ENCODE results near the gene RIPOR1. TPM values are rescaled to one million over a fixed set of nuclear protein-coding genes. Genes with fewer than 3 reads are reported as not detected.

RIPOR1 gene
- polyA plus RNA-seq, 1 donor (not counting 4 experiments of a cell fraction or from before 2014, with no cell fraction given) = 5.3 TPM

GRCh38 chr16:67482233-67482924 lies 46.2 kb upstream of the RIPOR1 start:
- dilution Hi-C loops (cut with MboI; ENCODE audit: extremely low pct_ligation_motif_present, low sequenced_read_pairs) = no loop called here

GRCh38 chr16:67483150-67483549 lies 45.5 kb upstream of the RIPOR1 start, which contains the start of gene AGRP:
Gene AGRP, minus strand, starts transcription at chr16:67483547. Its CDS starts 149 bp downstream, at chr16:67483398.
- H3K27me3 ChIP-seq (ENCODE audit: control insufficient read depth, extremely low read depth, insufficient read depth, low read length) = no peaks in the 10 kb centered on the region
- no peaks in the 10 kb centered on the region for H4K20me1 ChIP-seq (ENCODE audit: control insufficient read depth, extremely low read depth, insufficient read depth, low read length)
- peak within 1 kb of the TSS; percentile 94 for H3K4me2 ChIP-seq (ENCODE audit: control insufficient read depth, extremely low read depth, insufficient read depth, low read depth, low read length)
- no peak within 1 kb of the TSS for H2AFZ ChIP-seq (ENCODE audit: control insufficient read depth, low read length)
- no peak for DNase-seq (ENCODE audit: low read depth, low spot score)
- no peak for FAIRE-seq
- no peaks in the 10 kb centered on the region for H3K36me3 ChIP-seq (ENCODE audit: control insufficient read depth in 2 of 2, extremely low read depth in 1 of 2, insufficient read depth in 2 of 2, low read length in 2 of 2)
- H3K9ac ChIP-seq (ENCODE audit: control insufficient read depth, extremely low read depth, insufficient read depth, low read length) = no peak within 1 kb of the TSS
- dilution Hi-C loops (cut with MboI; ENCODE audit: extremely low pct_ligation_motif_present, low sequenced_read_pairs) = no loop called here
- no peaks in the 10 kb centered on the region for H3K9me1 ChIP-seq (ENCODE audit: control insufficient read depth, extremely low read depth, insufficient read depth, low read length)
- H3K4me3 ChIP-seq (ENCODE audit: control insufficient read depth in 2 of 3, extremely low read depth in 1 of 3, insufficient read depth in 2 of 3, low read depth in 1 of 3, low read length in 3 of 3) = peak within 1 kb of the TSS in 1 of 3 experiments; percentile 83
- no peak for TF ChIP-seq EZH2 (IDR thresholded peaks at IDR 0.05; ENCODE audit: low read length)
- TF ChIP-seq CTCF (optimal IDR thresholded peaks at IDR 0.05 in 1 of 3, IDR thresholded peaks at IDR 0.05 in 1 of 3, conservative IDR thresholded peaks at IDR 0.05 in 1 of 3; ENCODE audit: extremely low read depth in 1 of 3, insufficient read depth in 2 of 3, low read length in 3 of 3) = no peak
- H3K4me1 ChIP-seq (ENCODE audit: control insufficient read depth, extremely low read depth, insufficient read depth, low read length) = peaks cover 17% of the 10 kb centered on the region
- H3K79me2 ChIP-seq (ENCODE audit: control insufficient read depth, insufficient read depth, low read length) = peaks cover 26% of the 10 kb centered on the region
- no peaks in the 10 kb centered on the region for H3K9me3 ChIP-seq (ENCODE audit: control insufficient read depth, low read depth, low read length)
- no peak within 1 kb of the TSS for H3K27ac ChIP-seq (ENCODE audit: control insufficient read depth, insufficient read depth, low read length)

More at GRCh38 chr16:67482233-67482924, 46.2 kb upstream of the RIPOR1 start:
- H3K4me3 ChIP-seq (ENCODE audit: control insufficient read depth in 2 of 3, extremely low read depth in 1 of 3, insufficient read depth in 2 of 3, low read depth in 1 of 3, low read length in 3 of 3) = peak overlapping the region in 2 of 3 experiments; percentile 83 to 84
- TF ChIP-seq CTCF (optimal IDR thresholded peaks at IDR 0.05 in 1 of 3, IDR thresholded peaks at IDR 0.05 in 1 of 3, conservative IDR thresholded peaks at IDR 0.05 in 1 of 3; ENCODE audit: extremely low read depth in 1 of 3, insufficient read depth in 2 of 3, low read length in 3 of 3) (no peak), EZH2 (IDR thresholded peaks at IDR 0.05; ENCODE audit: low read length) (no peak)
- H3K9me1 ChIP-seq (ENCODE audit: control insufficient read depth, extremely low read depth, insufficient read depth, low read length) = no peaks in the 10 kb centered on the region
- FAIRE-seq = no peak
- no peaks in the 10 kb centered on the region for H3K36me3 ChIP-seq (ENCODE audit: control insufficient read depth in 2 of 2, extremely low read depth in 1 of 2, insufficient read depth in 2 of 2, low read length in 2 of 2)
- no peak for DNase-seq (ENCODE audit: low read depth, low spot score)
- no peaks in the 10 kb centered on the region for H3K9me3 ChIP-seq (ENCODE audit: control insufficient read depth, low read depth, low read length)
- H2AFZ ChIP-seq (ENCODE audit: control insufficient read depth, low read length) = peak overlapping the region; percentile 65
- peak overlapping the region; percentile 59 for H3K27ac ChIP-seq (ENCODE audit: control insufficient read depth, insufficient read depth, low read length)
- no peaks in the 10 kb centered on the region for H3K27me3 ChIP-seq (ENCODE audit: control insufficient read depth, extremely low read depth, insufficient read depth, low read length)
- H3K79me2 ChIP-seq (ENCODE audit: control insufficient read depth, insufficient read depth, low read length) = peaks cover 34% of the 10 kb centered on the region
- H3K4me2 ChIP-seq (ENCODE audit: control insufficient read depth, extremely low read depth, insufficient read depth, low read depth, low read length) = peak overlapping the region; percentile 94
- H3K9ac ChIP-seq (ENCODE audit: control insufficient read depth, extremely low read depth, insufficient read depth, low read length) = peak overlapping the region; percentile 79
- peaks cover 17% of the 10 kb centered on the region for H3K4me1 ChIP-seq (ENCODE audit: control insufficient read depth, extremely low read depth, insufficient read depth, low read length)
- H4K20me1 ChIP-seq (ENCODE audit: control insufficient read depth, extremely low read depth, insufficient read depth, low read length) = no peaks in the 10 kb centered on the region
